SU-DHL-6 (cell line): ENCODE measurements around the gene LYPD6.

Experiments used
- H2AFZ ChIP-seq: fragments of 200-600 bp; sonication (generic); 2 replicates; pipeline ENCODE4 v1.6.1; 2014; ENCODE audit warnings: low read depth, mild to moderate bottlenecking, moderate library complexity, mixed read lengths, antibody characterized with exemption, low read length; ENCODE audit not compliant: severe bottlenecking
- H3F3A ChIP-seq: fragments of 200-600 bp; shearing (Covaris generic); 2 replicates; pipeline ENCODE4 v1.6.0; 2016; ENCODE audit warnings: antibody characterized with exemption, mild to moderate bottlenecking; ENCODE audit not compliant: insufficient read depth
- H3K27ac ChIP-seq: fragments of 200-600 bp; sonication (generic); 2 replicates; pipeline ENCODE4 v1.5.1; 2016; ENCODE audit warnings: low read depth, mild to moderate bottlenecking, low read length, moderate library complexity, mixed read lengths
- H3K27me3 ChIP-seq: fragments of 200-600 bp; sonication (generic), shearing (Covaris generic); 2 replicates; pipeline ENCODE4 v1.6.0; 2014; ENCODE audit warnings: mild to moderate bottlenecking, low read length
- H3K36me3 ChIP-seq: fragments of 200-600 bp; sonication (generic); 2 replicates; pipeline ENCODE4 v1.6.1; 2014; ENCODE audit warnings: mild to moderate bottlenecking, low read length, mixed read lengths
- H3K4me2 ChIP-seq: fragments of 300-600, 200-600 bp; shearing (Covaris generic), sonication (generic); 2 replicates; pipeline ENCODE4 v1.6.0; 2014; ENCODE audit warnings: low read length, low read depth, mild to moderate bottlenecking; ENCODE audit not compliant: poor library complexity, severe bottlenecking
- H3K4me3 ChIP-seq: fragments of 200-600 bp; sonication (generic); 2 replicates; pipeline ENCODE4 v1.5.1; 2014; ENCODE audit warnings: antibody characterized with exemption, low read length, mild to moderate bottlenecking, mixed read lengths; ENCODE audit not compliant: insufficient read depth, poor library complexity, severe bottlenecking
- H3K79me2 ChIP-seq: fragments of 200-600 bp; sonication (generic); 2 replicates; pipeline ENCODE4 v1.6.1; 2014; ENCODE audit warnings: mild to moderate bottlenecking, low read length, moderate library complexity; ENCODE audit not compliant: insufficient read depth
- H3K9ac ChIP-seq: fragments of 200-600 bp; sonication (generic); 2 replicates; pipeline ENCODE4 v1.7.0; 2014; ENCODE audit warnings: mild to moderate bottlenecking, low read length
- H3K9me2 ChIP-seq: fragments of 200-600 bp; sonication (generic); replicated peaks from 2 replicates; pipeline ENCODE4 v1.6.1; 2014; ENCODE audit warnings: low read length; ENCODE audit not compliant: insufficient read depth
- H3K9me3 ChIP-seq: fragments of 200-600 bp; sonication (generic); 2 replicates; pipeline ENCODE4 v1.6.1; 2014; ENCODE audit warnings: low read length, mixed read lengths; ENCODE audit not compliant: insufficient read depth
- H4K20me1 ChIP-seq: fragments of 200-600 bp; sonication (generic); 2 replicates; pipeline ENCODE4 v1.6.1; 2014; ENCODE audit warnings: low read depth, mild to moderate bottlenecking, antibody characterized with exemption, low read length, moderate library complexity, mixed read lengths
- CTCF ChIP-seq: fragments of 200-600 bp; sonication (generic); IDR thresholded peaks from one replicate; pipeline ENCODE4 v1.5.1; 2017; ENCODE audit warnings: antibody characterized with exemption, mild to moderate bottlenecking, low read length, moderate library complexity; ENCODE audit not compliant: insufficient read depth, poor library complexity, severe bottlenecking
- EZH2phosphoT487 ChIP-seq: fragments of 200-600 bp; sonication (generic), shearing (Covaris generic); conservative IDR thresholded peaks from 2 replicates; pipeline ENCODE4 v1.6.1; 2018; ENCODE audit warnings: mild to moderate bottlenecking, antibody characterized with exemption, low read length, moderate library complexity, mixed read lengths

LYPD6 gene

GRCh38 chr2:149312039-149312438 is 18.3 kb upstream of the LYPD6 start:
- Histone ChIP-seq H3K4me3 (no peak overlapping the region), H3K36me3 (no peaks in the 10 kb centered on the region), H3F3A (no peaks in the 10 kb centered on the region), H3K9me3 (no peaks in the 10 kb centered on the region), H3K9ac (no peak overlapping the region), H3K27me3 (no peaks in the 10 kb centered on the region), H4K20me1 (no peaks in the 10 kb centered on the region), H3K79me2 (no peaks in the 10 kb centered on the region), H3K9me2 (no peaks in the 10 kb centered on the region), H3K4me2 (no peak overlapping the region), H2AFZ (no peak overlapping the region), H3K27ac (no peak overlapping the region)
- no peak for TF ChIP-seq CTCF
- no peak for TF ChIP-seq EZH2phosphoT487

- H3K4me2 ChIP-seq, result no peak overlapping the region
- H2AFZ ChIP-seq, result no peak overlapping the region
Observed at GRCh38 chr2:149313512-149313972, 16.8 kb upstream of the LYPD6 start.

GRCh38 chr2:149314687-149315086 is 15.7 kb upstream of the LYPD6 start:
- H4K20me1 ChIP-seq, result no peaks in the 10 kb centered on the region
- H3K9me2 ChIP-seq, result no peaks in the 10 kb centered on the region
- no peaks in the 10 kb centered on the region for H3K36me3 ChIP-seq
- H3K9ac ChIP-seq, result no peak overlapping the region
- no peaks in the 10 kb centered on the region for H3F3A ChIP-seq
- no peak overlapping the region for H3K4me2 ChIP-seq
- no peak overlapping the region for H3K4me3 ChIP-seq
- no peak for TF ChIP-seq CTCF
- no peak for TF ChIP-seq EZH2phosphoT487
- no peak overlapping the region for H3K27ac ChIP-seq
- no peaks in the 10 kb centered on the region for H3K9me3 ChIP-seq
- no peaks in the 10 kb centered on the region for H3K27me3 ChIP-seq
- no peaks in the 10 kb centered on the region for H3K79me2 ChIP-seq
- H2AFZ ChIP-seq, result no peak overlapping the region

More at GRCh38 chr2:149313512-149313972, 16.8 kb upstream of the LYPD6 start:
- peak; percentile 79 for TF ChIP-seq CTCF
- no peak for TF ChIP-seq EZH2phosphoT487
- H3K36me3 ChIP-seq, result no peaks in the 10 kb centered on the region
- no peaks in the 10 kb centered on the region for H3K27me3 ChIP-seq
- no peak overlapping the region for H3K27ac ChIP-seq
- H3K9me2 ChIP-seq, result no peaks in the 10 kb centered on the region
- no peaks in the 10 kb centered on the region for H4K20me1 ChIP-seq
- H3K9me3 ChIP-seq, result no peaks in the 10 kb centered on the region
- H3K4me3 ChIP-seq, result no peak overlapping the region
- H3K79me2 ChIP-seq, result no peaks in the 10 kb centered on the region
- H3K9ac ChIP-seq, result no peak overlapping the region
- no peaks in the 10 kb centered on the region for H3F3A ChIP-seq
